Chondrocyte (in vitro differentiated cells): ENCODE results near the gene GATB. TPM values are rescaled to one million over a fixed set of nuclear protein-coding genes. Genes with fewer than 3 reads are reported as not detected.
"Not testable (repeated sequence)": the region's sequence is repeated elsewhere in the genome, so short reads cannot be mapped to it uniquely, and the experiment has no call there.

ENCODE experiments used
- DNase-seq: peaks from one replicate; pipeline ENCODE4 v3.0.0; 2021; ENCODE audit warnings: mixed read lengths, low spot score
- H3K27ac Mint-ChIP-seq: one replicate; pipeline ENCODE4 v1.8.0; 2021; ENCODE audit warnings: mild to moderate bottlenecking, moderate library complexity, mixed read lengths; ENCODE audit not compliant: unreplicated experiment
- H3K27me3 Mint-ChIP-seq: 2 replicates; pipeline ENCODE4 v1.8.0; 2021; ENCODE audit warnings: low read depth, mixed read lengths
- H3K36me3 Mint-ChIP-seq: 2 replicates; pipeline ENCODE4 v1.8.0; 2021; ENCODE audit warnings: low read depth, mixed read lengths
- H3K4me1 Mint-ChIP-seq: 2 replicates; pipeline ENCODE4 v1.8.0; 2021; ENCODE audit warnings: low read depth, mild to moderate bottlenecking, mixed read lengths
- H3K4me3 Mint-ChIP-seq: one replicate; pipeline ENCODE4 v1.8.0; 2021; ENCODE audit warnings: mild to moderate bottlenecking, moderate library complexity, mixed read lengths; ENCODE audit not compliant: unreplicated experiment
- H3K9me3 Mint-ChIP-seq: 2 replicates; pipeline ENCODE4 v1.8.0; 2021; ENCODE audit warnings: low read depth, mixed read lengths
- total RNA-seq: library from RNA; stranded (reverse); gene quantifications from 3 replicates; pipeline ENCODE4 v1.2.1, GENCODE V29; 2021
- TF ChIP-seq, protein P1 (sequence below): fragments of 200-600 bp; sonication (generic); IDR thresholded peaks from 2 replicates; pipeline ENCODE4 v1.5.0; 2021; ENCODE audit warnings: antibody characterized with exemption, mild to moderate bottlenecking, moderate library complexity

The GATB gene
- total RNA-seq, 1 donor from 2014 or later, result 9.2 TPM

- TF ChIP-seq, protein P1, sequence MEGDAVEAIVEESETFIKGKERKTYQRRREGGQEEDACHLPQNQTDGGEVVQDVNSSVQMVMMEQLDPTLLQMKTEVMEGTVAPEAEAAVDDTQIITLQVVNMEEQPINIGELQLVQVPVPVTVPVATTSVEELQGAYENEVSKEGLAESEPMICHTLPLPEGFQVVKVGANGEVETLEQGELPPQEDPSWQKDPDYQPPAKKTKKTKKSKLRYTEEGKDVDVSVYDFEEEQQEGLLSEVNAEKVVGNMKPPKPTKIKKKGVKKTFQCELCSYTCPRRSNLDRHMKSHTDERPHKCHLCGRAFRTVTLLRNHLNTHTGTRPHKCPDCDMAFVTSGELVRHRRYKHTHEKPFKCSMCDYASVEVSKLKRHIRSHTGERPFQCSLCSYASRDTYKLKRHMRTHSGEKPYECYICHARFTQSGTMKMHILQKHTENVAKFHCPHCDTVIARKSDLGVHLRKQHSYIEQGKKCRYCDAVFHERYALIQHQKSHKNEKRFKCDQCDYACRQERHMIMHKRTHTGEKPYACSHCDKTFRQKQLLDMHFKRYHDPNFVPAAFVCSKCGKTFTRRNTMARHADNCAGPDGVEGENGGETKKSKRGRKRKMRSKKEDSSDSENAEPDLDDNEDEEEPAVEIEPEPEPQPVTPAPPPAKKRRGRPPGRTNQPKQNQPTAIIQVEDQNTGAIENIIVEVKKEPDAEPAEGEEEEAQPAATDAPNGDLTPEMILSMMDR, result no peak
- Mint-ChIP-seq H3K9me3 (peaks cover 18% of the 10 kb centered on the region), H3K4me1 (no peaks in the 10 kb centered on the region), H3K27ac (no peak overlapping the region), H3K36me3 (peaks cover 18% of the 10 kb centered on the region), H3K4me3 (no peak overlapping the region), H3K27me3 (no peaks in the 10 kb centered on the region)
- DNase-seq, result no peak
Measured at GRCh38 chr4:151738720-151739517, 21.9 kb downstream of the GATB start.

GRCh38 chr4:151736852-151737251 is 24.0 kb downstream of the GATB start:
- not testable (repeated sequence) for H3K4me3 Mint-ChIP-seq, H3K27me3 Mint-ChIP-seq, H3K4me1 Mint-ChIP-seq, H3K27ac Mint-ChIP-seq, DNase-seq
- H3K36me3 Mint-ChIP-seq, result peaks cover 18% of the 10 kb centered on the region
- peaks cover 18% of the 10 kb centered on the region for H3K9me3 Mint-ChIP-seq

DNA sequence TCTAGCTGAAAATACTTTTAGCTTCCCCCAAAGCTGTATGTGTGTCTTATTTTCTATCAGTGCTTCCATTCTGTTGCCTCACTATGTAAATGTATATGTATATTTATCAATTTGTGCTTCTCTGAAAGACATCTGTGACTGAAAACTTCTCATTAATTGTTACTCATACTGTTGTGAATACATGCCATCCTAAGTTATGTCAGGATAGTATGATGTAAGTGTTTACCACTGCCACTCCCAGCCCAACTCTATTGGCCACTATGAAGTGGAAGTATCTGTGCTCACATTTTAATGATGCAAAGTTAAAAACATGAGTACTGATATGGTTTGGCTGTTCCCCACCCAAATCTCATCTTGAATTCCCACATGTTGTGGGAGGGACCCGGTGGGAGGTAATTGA is 24.4 kb downstream of the GATB start:
- Mint-ChIP-seq H3K4me1 (no peaks in the 10 kb centered on the region), H3K36me3 (peaks cover 18% of the 10 kb centered on the region), H3K27ac (no peak overlapping the region), H3K9me3 (peaks cover 18% of the 10 kb centered on the region), H3K27me3 (no peaks in the 10 kb centered on the region), H3K4me3 (no peak overlapping the region)
- no peak for DNase-seq
- TF ChIP-seq, protein P1, result no peak

GRCh38 chr4:151731670-151732069 is 29.1 kb downstream of the GATB start:
- not testable (repeated sequence) for H3K27me3 Mint-ChIP-seq, H3K36me3 Mint-ChIP-seq, DNase-seq, H3K27ac Mint-ChIP-seq, H3K4me3 Mint-ChIP-seq, H3K4me1 Mint-ChIP-seq
- H3K9me3 Mint-ChIP-seq, result peaks cover 12% of the 10 kb centered on the region

- Mint-ChIP-seq H3K4me3 (no peak overlapping the region), H3K27ac (no peak overlapping the region), H3K36me3 (peaks cover 1% of the 10 kb centered on the region), H3K9me3 (no peaks in the 10 kb centered on the region), H3K4me1 (no peaks in the 10 kb centered on the region), H3K27me3 (no peaks in the 10 kb centered on the region)
- TF ChIP-seq, protein P1, result no peak
- DNase-seq, result no peak
Measured at GRCh38 chr4:151729731-151730559, 30.9 kb downstream of the GATB start.

DNA sequence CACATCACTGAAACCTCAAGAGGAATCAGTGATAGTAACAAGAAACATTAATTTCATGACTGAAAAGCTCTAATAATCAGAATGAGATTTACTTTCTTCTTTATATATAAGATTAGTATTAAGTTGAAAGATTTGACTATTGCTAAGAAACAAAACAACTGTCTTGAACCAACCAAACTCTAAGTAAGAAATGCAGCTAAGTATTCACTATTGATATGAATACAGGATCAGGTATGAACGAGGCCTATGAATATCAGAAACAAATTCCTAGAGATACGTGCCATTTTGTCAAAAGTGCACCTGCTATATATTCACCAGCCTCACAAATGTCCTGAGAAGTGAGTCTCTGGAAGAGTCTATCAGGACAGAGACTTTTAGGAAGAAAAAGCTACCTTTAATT is 32.1 kb downstream of the GATB start:
- Mint-ChIP-seq H3K4me1 (no peaks in the 10 kb centered on the region), H3K9me3 (no peaks in the 10 kb centered on the region), H3K27ac (no peak overlapping the region), H3K4me3 (no peak overlapping the region), H3K36me3 (peaks cover 1% of the 10 kb centered on the region), H3K27me3 (no peaks in the 10 kb centered on the region)
- TF ChIP-seq, protein P1, result no peak
- DNase-seq, result no peak
